Measurements from ENCODE around the gene OBI1. TPM values are rescaled to one million over a fixed set of nuclear protein-coding genes. Genes with fewer than 3 reads are reported as not detected.
"Not testable (repeated sequence)": the region's sequence is repeated elsewhere in the genome, so short reads cannot be mapped to it uniquely, and the experiment has no call there.

Gene OBI1
- total and polyA plus RNA-seq, 4 donors, result 2.7 to 16.5 (median 6.6) TPM

DNA sequence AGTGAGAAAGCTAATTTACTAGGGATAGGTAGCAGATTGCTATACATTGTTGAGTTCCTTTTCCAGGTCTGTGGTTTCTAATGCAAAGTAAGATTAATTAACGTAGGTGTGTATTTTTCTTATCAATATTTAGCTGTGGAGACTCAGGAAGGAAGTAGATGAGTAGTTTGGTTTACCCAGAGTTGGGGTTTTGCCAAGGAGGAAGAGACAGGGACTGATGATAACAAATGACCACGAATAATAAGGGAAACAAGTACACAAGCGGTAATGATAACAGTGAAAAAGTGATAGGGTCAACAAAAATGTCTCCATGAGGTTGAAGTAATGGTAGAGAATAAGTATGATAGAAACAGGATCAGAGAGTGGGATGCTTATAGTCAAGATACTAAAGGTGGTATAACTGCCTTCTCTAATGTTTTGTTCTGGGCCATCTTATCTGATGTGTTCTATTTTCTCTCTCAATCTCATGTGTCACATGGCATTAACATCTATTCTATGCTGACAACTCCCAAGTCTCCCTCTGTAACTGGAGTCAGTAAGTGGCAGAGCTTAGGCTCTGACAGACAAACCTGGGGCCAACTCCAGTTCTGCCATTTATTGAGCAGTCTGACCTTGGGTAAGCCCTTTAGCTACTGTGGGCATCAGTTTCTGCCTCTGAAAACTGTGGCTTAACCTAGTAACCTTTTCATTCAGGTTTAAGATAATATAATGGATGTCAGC, 8.8 kb downstream of the OBI1 start:
- no peaks in the 10 kb centered on the region for H3K27me3 ChIP-seq (ENCODE audit: control insufficient read depth in 3 of 3, insufficient read depth in 3 of 3, low read length in 2 of 3)
- H3K4me1 ChIP-seq (ENCODE audit: control insufficient read depth in 5 of 5, insufficient read depth in 5 of 5, low read length in 5 of 5), result peaks cover 0 to 23% (median 4%) of the 10 kb centered on the region in 5 donors
- no peak overlapping the region for H3K27ac ChIP-seq (ENCODE audit: low read depth in 1 of 2, low read length in 1 of 2)
- no peak overlapping the region for H3K4me3 ChIP-seq
- no peak for DNase-seq
- no peak for ATAC-seq (ENCODE audit: insufficient read depth, low FRiP score)
- TF ChIP-seq, protein P1, sequence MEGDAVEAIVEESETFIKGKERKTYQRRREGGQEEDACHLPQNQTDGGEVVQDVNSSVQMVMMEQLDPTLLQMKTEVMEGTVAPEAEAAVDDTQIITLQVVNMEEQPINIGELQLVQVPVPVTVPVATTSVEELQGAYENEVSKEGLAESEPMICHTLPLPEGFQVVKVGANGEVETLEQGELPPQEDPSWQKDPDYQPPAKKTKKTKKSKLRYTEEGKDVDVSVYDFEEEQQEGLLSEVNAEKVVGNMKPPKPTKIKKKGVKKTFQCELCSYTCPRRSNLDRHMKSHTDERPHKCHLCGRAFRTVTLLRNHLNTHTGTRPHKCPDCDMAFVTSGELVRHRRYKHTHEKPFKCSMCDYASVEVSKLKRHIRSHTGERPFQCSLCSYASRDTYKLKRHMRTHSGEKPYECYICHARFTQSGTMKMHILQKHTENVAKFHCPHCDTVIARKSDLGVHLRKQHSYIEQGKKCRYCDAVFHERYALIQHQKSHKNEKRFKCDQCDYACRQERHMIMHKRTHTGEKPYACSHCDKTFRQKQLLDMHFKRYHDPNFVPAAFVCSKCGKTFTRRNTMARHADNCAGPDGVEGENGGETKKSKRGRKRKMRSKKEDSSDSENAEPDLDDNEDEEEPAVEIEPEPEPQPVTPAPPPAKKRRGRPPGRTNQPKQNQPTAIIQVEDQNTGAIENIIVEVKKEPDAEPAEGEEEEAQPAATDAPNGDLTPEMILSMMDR (IDR thresholded peaks at IDR 0.05; ENCODE audit: control extremely low read depth, extremely low read depth), result no peak
- no peaks in the 10 kb centered on the region for H3K36me3 ChIP-seq (ENCODE audit: control insufficient read depth in 4 of 4, insufficient read depth in 4 of 4, low read length in 4 of 4)
- no peaks in the 10 kb centered on the region for H3K9me3 ChIP-seq (ENCODE audit: control insufficient read depth in 4 of 4, insufficient read depth in 3 of 4, low read length in 3 of 4)
- no peak overlapping the region for H3K9ac ChIP-seq (ENCODE audit: insufficient read depth in 1 of 2, low read length in 2 of 2)
- WGBS, 2 donors, result 14 to 29% methylated on average over 3 of the region's 3 CpGs

DNA sequence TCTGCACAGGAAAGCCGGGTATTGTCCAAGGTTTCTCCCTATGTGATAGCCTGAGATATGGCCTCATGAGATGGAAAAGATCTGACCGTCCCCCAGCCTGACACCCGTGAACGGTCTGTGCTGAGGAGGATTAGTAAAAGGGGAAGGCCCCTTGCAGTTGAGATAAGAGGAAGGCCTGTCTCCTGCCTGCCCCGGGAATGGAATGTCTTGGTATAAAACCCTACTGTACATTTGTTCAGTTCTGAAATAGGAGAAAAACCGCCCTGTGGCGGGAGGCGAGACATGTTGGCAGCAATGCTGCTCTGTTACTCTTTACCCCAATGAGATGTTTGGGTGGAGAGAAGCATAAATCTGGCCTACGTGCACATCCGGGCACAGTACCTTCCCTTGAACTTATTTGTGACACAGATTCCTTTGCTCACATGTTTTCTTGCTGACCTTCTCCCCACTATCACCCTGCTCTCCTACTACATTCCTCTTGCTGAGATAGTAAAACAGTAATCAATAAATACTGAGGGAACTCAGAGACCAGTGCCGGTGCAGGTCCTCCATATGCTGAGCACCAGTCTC, 11.8 kb downstream of the OBI1 start:
- not testable (repeated sequence) for H3K4me3 ChIP-seq; H3K9me3 ChIP-seq (ENCODE audit: control insufficient read depth in 4 of 4, insufficient read depth in 3 of 4, low read length in 3 of 4); ATAC-seq (ENCODE audit: insufficient read depth, low FRiP score); H3K36me3 ChIP-seq (ENCODE audit: control insufficient read depth in 4 of 4, insufficient read depth in 4 of 4, low read length in 4 of 4); H3K27ac ChIP-seq (ENCODE audit: low read depth in 1 of 2, low read length in 1 of 2); H3K27me3 ChIP-seq (ENCODE audit: control insufficient read depth in 3 of 3, insufficient read depth in 3 of 3, low read length in 2 of 3); H3K9ac ChIP-seq (ENCODE audit: insufficient read depth in 1 of 2, low read length in 2 of 2)
- DNase-seq, result peak in 1 of 3 donors; percentile 13
- peaks cover 0 to 14% (median 2%) of the 10 kb centered on the region in 5 donors for H3K4me1 ChIP-seq (ENCODE audit: control insufficient read depth in 5 of 5, insufficient read depth in 5 of 5, low read length in 5 of 5)
- WGBS, 2 donors, result 60 to 64% methylated on average over 11 of the region's 11 CpGs

DNA sequence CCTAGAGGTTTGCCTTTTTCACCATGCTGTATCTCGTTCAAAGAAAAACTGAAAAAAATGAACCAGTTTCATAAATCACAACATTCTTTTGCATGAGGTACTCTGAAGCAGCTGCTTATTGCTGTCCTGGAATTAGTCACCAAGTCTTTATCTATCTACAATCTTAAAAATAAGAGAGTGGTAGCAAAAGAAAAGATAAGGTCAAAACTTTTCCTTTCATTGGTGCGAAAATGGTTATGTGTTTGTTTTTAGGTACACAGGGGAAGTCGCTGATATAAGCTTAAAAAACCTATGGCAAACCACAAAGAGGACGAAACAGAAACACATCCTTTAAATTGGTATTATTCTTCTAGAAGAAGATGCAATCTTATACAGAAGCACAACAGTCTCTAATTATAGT, 20.7 kb downstream of the OBI1 start:
- no peak overlapping the region for H3K27ac ChIP-seq (ENCODE audit: low read depth in 1 of 2, low read length in 1 of 2)
- WGBS, 2 donors, result 88 to 90% methylated on average over 4 of the region's 4 CpGs
- no peaks in the 10 kb centered on the region for H3K9me3 ChIP-seq (ENCODE audit: control insufficient read depth in 4 of 4, insufficient read depth in 3 of 4, low read length in 3 of 4)
- H3K9ac ChIP-seq (ENCODE audit: insufficient read depth in 1 of 2, low read length in 2 of 2), result no peak overlapping the region
- H3K27me3 ChIP-seq (ENCODE audit: control insufficient read depth in 3 of 3, insufficient read depth in 3 of 3, low read length in 2 of 3), result no peaks in the 10 kb centered on the region
- no peak overlapping the region for H3K4me3 ChIP-seq
- ATAC-seq (ENCODE audit: insufficient read depth, low FRiP score), result no peak
- TF ChIP-seq, protein P1 (IDR thresholded peaks at IDR 0.05; ENCODE audit: control extremely low read depth, extremely low read depth), result no peak
- DNase-seq, result no peak
- H3K36me3 ChIP-seq (ENCODE audit: control insufficient read depth in 4 of 4, insufficient read depth in 4 of 4, low read length in 4 of 4), result peaks cover 12 to 18% (median 15%) of the 10 kb centered on the region in 4 donors
- H3K4me1 ChIP-seq (ENCODE audit: control insufficient read depth in 5 of 5, insufficient read depth in 5 of 5, low read length in 5 of 5), result no peaks in the 10 kb centered on the region

DNA sequence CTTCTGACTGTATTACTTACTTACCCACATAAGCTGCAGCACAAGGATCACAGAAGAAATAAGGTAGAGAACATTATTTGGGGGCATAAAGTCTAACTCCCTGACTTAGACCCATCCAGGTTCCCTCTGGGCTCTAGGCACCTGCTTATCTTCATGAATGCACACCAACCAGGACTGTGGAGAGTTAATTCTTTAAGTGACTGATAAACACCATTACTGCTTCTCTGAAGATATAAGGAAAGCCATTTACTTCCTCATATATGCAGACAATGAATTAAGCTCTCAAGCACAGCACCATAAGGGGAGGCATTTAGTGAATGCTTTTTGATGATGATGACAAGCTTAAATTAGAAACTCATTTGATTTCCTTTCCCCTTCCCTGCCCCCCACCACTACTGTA, 22.5 kb downstream of the OBI1 start:
- no peaks in the 10 kb centered on the region for H3K9me3 ChIP-seq (ENCODE audit: control insufficient read depth in 4 of 4, insufficient read depth in 3 of 4, low read length in 3 of 4)
- H3K27ac ChIP-seq (ENCODE audit: low read depth in 1 of 2, low read length in 1 of 2), result no peak overlapping the region
- no peaks in the 10 kb centered on the region for H3K27me3 ChIP-seq (ENCODE audit: control insufficient read depth in 3 of 3, insufficient read depth in 3 of 3, low read length in 2 of 3)
- H3K4me1 ChIP-seq (ENCODE audit: control insufficient read depth in 5 of 5, insufficient read depth in 5 of 5, low read length in 5 of 5), result no peaks in the 10 kb centered on the region
- TF ChIP-seq, protein P1 (IDR thresholded peaks at IDR 0.05; ENCODE audit: control extremely low read depth, extremely low read depth), result no peak
- peaks cover 16 to 30% (median 22%) of the 10 kb centered on the region in 4 donors for H3K36me3 ChIP-seq (ENCODE audit: control insufficient read depth in 4 of 4, insufficient read depth in 4 of 4, low read length in 4 of 4)
- no peak for ATAC-seq (ENCODE audit: insufficient read depth, low FRiP score)
- no peak overlapping the region for H3K9ac ChIP-seq (ENCODE audit: insufficient read depth in 1 of 2, low read length in 2 of 2)
- DNase-seq, result no peak
- H3K4me3 ChIP-seq, result no peak overlapping the region
